ENCODE data around the gene KSR1.

DNA sequence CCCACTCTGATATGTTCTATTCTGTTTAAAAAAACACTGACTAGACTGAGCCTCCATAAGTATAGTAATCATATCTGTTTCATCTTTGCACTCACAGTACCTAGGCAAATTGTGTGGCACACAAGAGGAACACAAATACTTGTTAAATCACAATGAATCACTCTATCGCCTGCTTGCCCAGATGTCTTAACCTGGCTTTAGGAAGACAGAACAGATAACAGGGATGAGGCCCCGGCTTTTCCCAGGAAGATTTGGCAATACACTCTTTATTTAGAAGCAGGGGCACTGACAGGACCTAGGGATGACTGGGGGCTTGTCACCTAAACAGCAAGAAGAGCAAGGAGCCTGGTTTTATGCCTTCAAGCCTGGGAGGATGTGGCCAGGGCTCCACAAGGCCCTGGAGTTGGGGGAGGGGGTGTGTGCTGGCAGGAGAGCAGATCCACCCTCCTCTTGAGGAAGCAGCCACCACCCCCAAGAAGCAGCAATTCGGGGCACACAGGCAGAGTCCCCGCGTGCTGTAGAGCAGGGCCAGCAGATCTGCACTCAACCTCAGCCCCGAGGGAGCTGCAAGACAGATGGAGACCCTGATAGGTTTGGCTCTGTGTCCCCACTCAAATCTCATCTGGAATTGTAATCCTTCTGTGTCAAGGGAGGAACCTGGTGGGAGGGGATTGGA lies 41.0 kb upstream of the KSR1 start:
- TF ChIP-seq, protein P1, sequence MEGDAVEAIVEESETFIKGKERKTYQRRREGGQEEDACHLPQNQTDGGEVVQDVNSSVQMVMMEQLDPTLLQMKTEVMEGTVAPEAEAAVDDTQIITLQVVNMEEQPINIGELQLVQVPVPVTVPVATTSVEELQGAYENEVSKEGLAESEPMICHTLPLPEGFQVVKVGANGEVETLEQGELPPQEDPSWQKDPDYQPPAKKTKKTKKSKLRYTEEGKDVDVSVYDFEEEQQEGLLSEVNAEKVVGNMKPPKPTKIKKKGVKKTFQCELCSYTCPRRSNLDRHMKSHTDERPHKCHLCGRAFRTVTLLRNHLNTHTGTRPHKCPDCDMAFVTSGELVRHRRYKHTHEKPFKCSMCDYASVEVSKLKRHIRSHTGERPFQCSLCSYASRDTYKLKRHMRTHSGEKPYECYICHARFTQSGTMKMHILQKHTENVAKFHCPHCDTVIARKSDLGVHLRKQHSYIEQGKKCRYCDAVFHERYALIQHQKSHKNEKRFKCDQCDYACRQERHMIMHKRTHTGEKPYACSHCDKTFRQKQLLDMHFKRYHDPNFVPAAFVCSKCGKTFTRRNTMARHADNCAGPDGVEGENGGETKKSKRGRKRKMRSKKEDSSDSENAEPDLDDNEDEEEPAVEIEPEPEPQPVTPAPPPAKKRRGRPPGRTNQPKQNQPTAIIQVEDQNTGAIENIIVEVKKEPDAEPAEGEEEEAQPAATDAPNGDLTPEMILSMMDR (IDR thresholded peaks at IDR 0.05 in 4 of 5, conservative IDR thresholded peaks at IDR 0.05 in 1 of 5), result no peak
- TF ChIP-seq POLR2A (IDR thresholded peaks at IDR 0.05), result no peak

Data from gastrocnemius medialis (tissue), 4 donors.